ENCODE data around the gene RFC4. TPM values are rescaled to one million over a fixed set of nuclear protein-coding genes. Genes with fewer than 3 reads are reported as not detected.
A peak's percentile ranks its signal among the peaks of the same experiment; 100 is the strongest.
"Not testable (repeated sequence)": the region's sequence is repeated elsewhere in the genome, so short reads cannot be mapped to it uniquely, and the experiment has no call there.

Gene RFC4
- polyA plus RNA-seq, 3 donors, result 3.9 to 6.2 (median 4.6) TPM

- Mint-ChIP-seq H3K27ac (no peak overlapping the region), H3K4me3 (no peak overlapping the region), H3K27me3 (ENCODE audit: low read depth in 3 of 3) (peaks cover 3 to 6% (median 5%) of the 10 kb centered on the region in 3 donors), H3K9me3 (peaks cover 0 to 7% (median 5%) of the 10 kb centered on the region in 7 donors), H3K36me3 (no peaks in the 10 kb centered on the region), H3K4me1 (peaks cover 8% of the 10 kb centered on the region)
- Histone ChIP-seq H3K9me3 (replicated peaks in 1 of 2; ENCODE audit: control insufficient read depth in 1 of 2, insufficient read depth in 1 of 2, low read length in 2 of 2) (peaks cover 0 to 5% of the 10 kb centered on the region in 2 donors), H3K9ac (ENCODE audit: insufficient read depth, low read length, poor library complexity, severe bottlenecking) (no peak overlapping the region), H3K4me2 (replicated peaks; ENCODE audit: extremely low read depth, low read length, poor library complexity, severe bottlenecking) (no peak overlapping the region), H3K36me3 (replicated peaks in 1 of 2; ENCODE audit: control insufficient read depth in 1 of 2, insufficient read depth in 2 of 2, low read length in 2 of 2) (no peaks in the 10 kb centered on the region), H2AFZ (ENCODE audit: insufficient read depth, low read depth, low read length, poor library complexity, severe bottlenecking) (no peak overlapping the region), H3K4me3 (replicated peaks in 1 of 3; ENCODE audit: low read depth in 2 of 3, low read length in 3 of 3) (no peak overlapping the region), H3K4me1 (ENCODE audit: control insufficient read depth in 1 of 2, insufficient read depth in 2 of 2, low read length in 2 of 2) (no peaks in the 10 kb centered on the region), H4K20me1 (ENCODE audit: insufficient read depth, low read length) (no peaks in the 10 kb centered on the region), H3K79me2 (ENCODE audit: insufficient read depth, low read length) (no peaks in the 10 kb centered on the region), H3K27me3 (ENCODE audit: control insufficient read depth in 2 of 2, insufficient read depth in 2 of 2, low read length in 2 of 2) (no peaks in the 10 kb centered on the region), H3K27ac (ENCODE audit: low read depth in 1 of 2, low read length in 2 of 2) (no peak overlapping the region)
- intact Hi-C loops (cut with micrococcal nuclease), result no loop called here
- no peak for TF ChIP-seq CTCF (IDR thresholded peaks at IDR 0.05)
- 95% methylated on average over 7 of the region's 8 CpGs for WGBS (ENCODE audit: insufficient coverage)
- no peak for DNase-seq
Observed at GRCh38 chr3:186854146-186854545, 47.9 kb upstream of the RFC4 start.

- H3K9me3 Mint-ChIP-seq, result peaks cover 0 to 5% (median 3%) of the 10 kb centered on the region in 7 donors
- peaks cover 8% of the 10 kb centered on the region for H3K4me1 Mint-ChIP-seq
- TF ChIP-seq CTCF (IDR thresholded peaks at IDR 0.05), result no peak
- Histone ChIP-seq H3K27ac (ENCODE audit: low read depth in 1 of 2, low read length in 2 of 2) (no peak overlapping the region), H3K4me1 (ENCODE audit: control insufficient read depth in 1 of 2, insufficient read depth in 2 of 2, low read length in 2 of 2) (no peaks in the 10 kb centered on the region), H4K20me1 (ENCODE audit: insufficient read depth, low read length) (no peaks in the 10 kb centered on the region), H3K79me2 (ENCODE audit: insufficient read depth, low read length) (no peaks in the 10 kb centered on the region), H3K9me3 (replicated peaks in 1 of 2; ENCODE audit: control insufficient read depth in 1 of 2, insufficient read depth in 1 of 2, low read length in 2 of 2) (peaks cover 0 to 3% of the 10 kb centered on the region in 2 donors), H3K4me2 (replicated peaks; ENCODE audit: extremely low read depth, low read length, poor library complexity, severe bottlenecking) (no peak overlapping the region), H3K27me3 (ENCODE audit: control insufficient read depth in 2 of 2, insufficient read depth in 2 of 2, low read length in 2 of 2) (no peaks in the 10 kb centered on the region), H2AFZ (ENCODE audit: insufficient read depth, low read depth, low read length, poor library complexity, severe bottlenecking) (no peak overlapping the region), H3K9ac (ENCODE audit: insufficient read depth, low read length, poor library complexity, severe bottlenecking) (no peak overlapping the region), H3K36me3 (replicated peaks in 1 of 2; ENCODE audit: control insufficient read depth in 1 of 2, insufficient read depth in 2 of 2, low read length in 2 of 2) (no peaks in the 10 kb centered on the region), H3K4me3 (replicated peaks in 1 of 3; ENCODE audit: low read depth in 2 of 3, low read length in 3 of 3) (no peak overlapping the region)
- no peak overlapping the region for H3K4me3 Mint-ChIP-seq
- 32% methylated on average over 3 of the region's 6 CpGs for WGBS (ENCODE audit: insufficient coverage)
- no peaks in the 10 kb centered on the region for H3K36me3 Mint-ChIP-seq
- no peak for DNase-seq
- peaks cover 4 to 6% (median 5%) of the 10 kb centered on the region in 3 donors for H3K27me3 Mint-ChIP-seq (ENCODE audit: low read depth in 3 of 3)
- intact Hi-C loops (cut with micrococcal nuclease), result no loop called here
- no peak overlapping the region for H3K27ac Mint-ChIP-seq
Observed at GRCh38 chr3:186852994-186853393, 46.7 kb upstream of the RFC4 start.

- H3K36me3 Mint-ChIP-seq; H3K27ac Mint-ChIP-seq; H3K4me2 ChIP-seq (replicated peaks; ENCODE audit: extremely low read depth, low read length, poor library complexity, severe bottlenecking); H3K36me3 ChIP-seq (replicated peaks in 1 of 2; ENCODE audit: control insufficient read depth in 1 of 2, insufficient read depth in 2 of 2, low read length in 2 of 2); H3K9ac ChIP-seq (ENCODE audit: insufficient read depth, low read length, poor library complexity, severe bottlenecking); H3K4me3 Mint-ChIP-seq; H3K27ac ChIP-seq (ENCODE audit: low read depth in 1 of 2, low read length in 2 of 2); H3K9me3 Mint-ChIP-seq; H3K4me1 Mint-ChIP-seq; H3K27me3 Mint-ChIP-seq (ENCODE audit: low read depth in 3 of 3); DNase-seq; H4K20me1 ChIP-seq (ENCODE audit: insufficient read depth, low read length); H3K4me3 ChIP-seq (replicated peaks in 1 of 3; ENCODE audit: low read depth in 2 of 3, low read length in 3 of 3); H3K27me3 ChIP-seq (ENCODE audit: control insufficient read depth in 2 of 2, insufficient read depth in 2 of 2, low read length in 2 of 2); H3K9me3 ChIP-seq (replicated peaks in 1 of 2; ENCODE audit: control insufficient read depth in 1 of 2, insufficient read depth in 1 of 2, low read length in 2 of 2); H3K4me1 ChIP-seq (ENCODE audit: control insufficient read depth in 1 of 2, insufficient read depth in 2 of 2, low read length in 2 of 2); H3K79me2 ChIP-seq (ENCODE audit: insufficient read depth, low read length); intact Hi-C loops (cut with micrococcal nuclease): not testable (repeated sequence)
- peak overlapping the region; percentile 3 for H2AFZ ChIP-seq (ENCODE audit: insufficient read depth, low read depth, low read length, poor library complexity, severe bottlenecking)
- no CpG with 5 or more reads among the region's 3 CpGs for WGBS (ENCODE audit: insufficient coverage)
Observed at GRCh38 chr3:186851835-186852234, 45.6 kb upstream of the RFC4 start.

Measured in CD14-positive monocyte (primary cell).